Stimulated activated CD8-positive, alpha-beta memory T cell treated with anti-CD3 and anti-CD28 coated beads, Interleukin-7, amount 100 ng/mL, for 1 hour (primary cell): ENCODE data around the gene PAK1IP1.
"Not testable (repeated sequence)": the region's sequence is repeated elsewhere in the genome, so short reads cannot be mapped to it uniquely, and the experiment has no call there.

Source experiments
- DNase-seq, 2 donors: peaks; one replicate each; pipeline ENCODE4 v3.0.0-alpha.2; 2020; ENCODE audit warnings: low read depth in 2 of 2

Gene PAK1IP1

GRCh38 chr6:10694302-10695085 lies at the start of gene PAK1IP1, which contains the start of gene C6orf52:
Gene PAK1IP1 (plus strand): TSS chr6:10694972. CDS start chr6:10694986, 14 bp downstream.
Gene C6orf52 (minus strand): TSS chr6:10694616. CDS start chr6:10687550, 7,066 bp downstream.
- DNase-seq, result peak; percentile 86

GRCh38 chr6:10655508-10656055 lies 39.2 kb upstream of the PAK1IP1 start:
- no peak for DNase-seq

GRCh38 chr6:10658910-10659698 lies 35.7 kb upstream of the PAK1IP1 start:
- DNase-seq, result no peak

- no peak for DNase-seq
Observed at GRCh38 chr6:10659699-10660348, 34.9 kb upstream of the PAK1IP1 start.

GRCh38 chr6:10660431-10661191 lies 34.2 kb upstream of the PAK1IP1 start:
- not testable (repeated sequence) for DNase-seq

- DNase-seq, result no peak
Observed at GRCh38 chr6:10662207-10662606, 32.6 kb upstream of the PAK1IP1 start.

GRCh38 chr6:10662742-10663141 lies 32.0 kb upstream of the PAK1IP1 start:
- DNase-seq, result no peak

- not testable (repeated sequence) for DNase-seq
Observed at GRCh38 chr6:10665595-10665994, 29.2 kb upstream of the PAK1IP1 start.

- no peak for DNase-seq
Observed at GRCh38 chr6:10668126-10668917, 26.4 kb upstream of the PAK1IP1 start.

- no peak for DNase-seq
Observed at GRCh38 chr6:10676403-10676802, 18.4 kb upstream of the PAK1IP1 start.

- DNase-seq, result no peak
Observed at GRCh38 chr6:10678456-10678855, 16.3 kb upstream of the PAK1IP1 start.

GRCh38 chr6:10681795-10682194 lies 13.0 kb upstream of the PAK1IP1 start:
- DNase-seq, result no peak

- DNase-seq, result no peak
Observed at GRCh38 chr6:10682355-10682988, 12.3 kb upstream of the PAK1IP1 start.

GRCh38 chr6:10684618-10685017 lies 10.2 kb upstream of the PAK1IP1 start:
- no peak for DNase-seq

GRCh38 chr6:10685092-10685915 lies 9.5 kb upstream of the PAK1IP1 start:
- DNase-seq, result no peak

- DNase-seq, result no peak
Observed at GRCh38 chr6:10686901-10687300, 7.9 kb upstream of the PAK1IP1 start.

GRCh38 chr6:10687582-10687981 lies 7.2 kb upstream of the PAK1IP1 start:
- no peak for DNase-seq

- no peak for DNase-seq
Observed at GRCh38 chr6:10690651-10691445, 3.9 kb upstream of the PAK1IP1 start.
